ENCODE results near the gene AHCY.
"Not testable (repeated sequence)": the region's sequence is repeated elsewhere in the genome, so short reads cannot be mapped to it uniquely, and the experiment has no call there.

The AHCY gene

GRCh38 chr20:34295284-34295683 is 7.9 kb downstream of the AHCY start:
- no peak for DNase-seq

GRCh38 chr20:34294563-34294962 is 8.6 kb downstream of the AHCY start:
- DNase-seq: no peak

- DNase-seq: no peak
Measured at GRCh38 chr20:34293589-34293988, 9.6 kb downstream of the AHCY start.

- DNase-seq: no peak
Measured at GRCh38 chr20:34293119-34293518, 10.0 kb downstream of the AHCY start.

- no peak for DNase-seq
Measured at GRCh38 chr20:34292496-34292895, 10.7 kb downstream of the AHCY start.

GRCh38 chr20:34290471-34290870 is 12.7 kb downstream of the AHCY start:
- DNase-seq: no peak

- not testable (repeated sequence) for DNase-seq
Measured at GRCh38 chr20:34287500-34287899, 15.7 kb downstream of the AHCY start.

- DNase-seq: no peak
Measured at GRCh38 chr20:34285450-34285849, 17.7 kb downstream of the AHCY start.

- no peak for DNase-seq
Measured at GRCh38 chr20:34283844-34284243, 19.3 kb downstream of the AHCY start.

GRCh38 chr20:34282041-34282440 is 21.1 kb downstream of the AHCY start:
- DNase-seq: no peak

GRCh38 chr20:34281177-34281576 is 22.0 kb downstream of the AHCY start:
- DNase-seq: no peak

GRCh38 chr20:34274694-34275093 is 28.5 kb downstream of the AHCY start:
- no peak for DNase-seq

GRCh38 chr20:34271956-34272355 is 31.2 kb downstream of the AHCY start:
- DNase-seq: no peak

- no peak for DNase-seq
Measured at GRCh38 chr20:34269996-34270627, 33.0 kb downstream of the AHCY start.

- peak; percentile 66 for DNase-seq
Measured at GRCh38 chr20:34268851-34269636, 34.1 kb downstream of the AHCY start.

GRCh38 chr20:34268145-34268544 is 35.0 kb downstream of the AHCY start:
- DNase-seq: no peak

GRCh38 chr20:34264141-34264540 is 39.0 kb downstream of the AHCY start:
- DNase-seq: no peak

- not testable (repeated sequence) for DNase-seq
Measured at GRCh38 chr20:34263468-34263867, 39.7 kb downstream of the AHCY start.

GRCh38 chr20:34262488-34263288 is 40.5 kb downstream of the AHCY start:
- DNase-seq: no peak

GRCh38 chr20:34260208-34260942 is 42.8 kb downstream of the AHCY start:
- DNase-seq: peak; percentile 32

GRCh38 chr20:34256629-34257124 is 46.5 kb downstream of the AHCY start:
- DNase-seq: no peak

- DNase-seq: no peak
Measured at GRCh38 chr20:34254979-34255378, 48.2 kb downstream of the AHCY start.

Data from activated CD8-positive, alpha-beta memory T cell treated with anti-CD3 and anti-CD28 coated beads, Interleukin-2, amount 50 U/mL, for 48 hours (primary cell).